Measurements from ENCODE around the gene CNRIP1.
"Not testable (repeated sequence)": the region's sequence is repeated elsewhere in the genome, so short reads cannot be mapped to it uniquely, and the experiment has no call there.

CNRIP1 gene

DNA sequence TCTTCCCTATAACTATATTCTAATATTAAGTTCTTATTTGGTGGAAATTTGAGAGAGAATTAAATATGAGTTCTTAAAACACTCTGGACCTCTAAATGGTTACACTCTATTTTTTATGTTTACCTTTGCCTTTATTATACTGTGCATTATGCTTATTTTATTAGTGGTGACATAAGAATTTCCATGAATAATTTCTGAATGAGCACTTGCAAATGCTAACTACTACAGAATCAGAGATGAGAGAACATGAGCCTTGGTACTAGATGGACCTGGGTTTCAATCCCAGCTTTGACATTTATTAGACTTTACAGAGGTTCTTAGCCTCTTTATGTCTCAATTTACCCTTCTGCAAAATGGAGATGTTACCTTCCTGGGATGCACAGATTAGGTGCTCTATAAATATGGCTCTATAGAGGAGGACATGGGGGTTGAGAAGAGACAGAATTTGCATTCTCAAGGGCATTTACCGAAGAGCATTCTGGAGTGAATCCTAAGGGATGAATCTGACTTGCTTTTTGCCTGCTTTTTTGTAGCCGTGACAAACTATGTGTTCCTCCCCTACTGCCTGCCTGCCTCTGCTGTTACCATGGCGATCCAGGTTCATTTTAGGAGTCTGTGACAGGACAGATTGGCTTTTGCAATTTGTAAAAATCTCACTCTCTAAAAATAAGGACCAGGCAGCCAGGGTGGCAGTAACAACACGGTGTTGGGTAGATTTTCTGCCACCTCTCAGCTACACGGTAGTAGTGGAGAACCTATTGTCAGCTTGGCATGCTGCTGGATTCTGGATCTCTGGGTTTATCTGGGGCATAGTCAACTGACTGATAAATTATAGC, 20.7 kb upstream of the CNRIP1 start:
- DNase-seq, result no peak

GRCh38 chr2:68336192-68336591, 16.4 kb upstream of the CNRIP1 start:
- DNase-seq, result no peak

DNA sequence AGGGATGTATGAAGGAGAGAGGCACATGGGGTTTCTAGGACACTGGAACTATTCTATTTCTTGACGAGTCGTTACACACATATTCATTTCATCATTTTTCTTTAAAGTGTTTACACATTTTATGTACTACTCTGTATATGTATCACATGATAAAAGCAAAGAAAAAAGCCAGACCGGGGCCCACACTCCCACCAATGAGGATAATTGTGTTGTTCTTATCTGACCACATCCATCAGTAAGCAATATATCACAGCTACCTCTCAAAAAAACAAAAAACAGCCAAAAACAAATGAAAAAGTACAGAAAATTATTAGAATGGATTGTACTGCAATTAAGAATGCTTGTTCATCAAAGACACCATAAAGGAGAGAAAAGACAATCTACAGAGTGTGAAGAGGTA, 14.2 kb upstream of the CNRIP1 start:
- no peak for DNase-seq

- DNase-seq, result no peak
Measured at GRCh38 chr2:68333009-68333408, 13.3 kb upstream of the CNRIP1 start.

GRCh38 chr2:68330691-68331090, 10.9 kb upstream of the CNRIP1 start:
- no peak for DNase-seq

GRCh38 chr2:68328901-68329300, 9.2 kb upstream of the CNRIP1 start:
- DNase-seq, result no peak

- no peak for DNase-seq
Measured at GRCh38 chr2:68325056-68325455, 5.3 kb upstream of the CNRIP1 start.

- peak; percentile 69 for DNase-seq
Measured at GRCh38 chr2:68320118-68320641, 431 bp upstream of the CNRIP1 start.

DNA sequence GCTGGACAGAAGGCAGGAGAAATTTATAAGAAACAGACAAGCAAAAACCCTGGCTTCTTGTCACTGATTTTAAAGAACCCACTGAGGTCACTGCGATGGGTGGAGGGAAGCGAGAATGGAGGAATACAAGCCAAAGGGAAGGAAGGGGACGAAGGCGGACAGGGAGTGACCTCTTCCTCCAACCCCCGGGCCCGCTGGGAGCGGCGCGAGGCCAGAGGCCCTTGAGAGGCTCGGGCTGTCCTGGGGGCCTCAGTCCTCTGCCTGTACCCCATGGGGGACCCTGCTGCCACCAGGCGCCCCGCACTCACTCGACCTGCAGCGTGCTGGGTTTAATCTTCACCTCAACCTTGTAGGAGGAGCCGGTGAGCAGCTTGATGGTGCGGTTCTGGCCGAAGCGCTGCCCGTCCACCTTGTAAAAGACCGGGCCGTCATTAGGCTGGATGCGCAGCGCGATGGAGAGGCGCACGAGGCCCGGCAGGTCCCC, 793 bp downstream of the CNRIP1 start:
- DNase-seq, result no peak

DNA sequence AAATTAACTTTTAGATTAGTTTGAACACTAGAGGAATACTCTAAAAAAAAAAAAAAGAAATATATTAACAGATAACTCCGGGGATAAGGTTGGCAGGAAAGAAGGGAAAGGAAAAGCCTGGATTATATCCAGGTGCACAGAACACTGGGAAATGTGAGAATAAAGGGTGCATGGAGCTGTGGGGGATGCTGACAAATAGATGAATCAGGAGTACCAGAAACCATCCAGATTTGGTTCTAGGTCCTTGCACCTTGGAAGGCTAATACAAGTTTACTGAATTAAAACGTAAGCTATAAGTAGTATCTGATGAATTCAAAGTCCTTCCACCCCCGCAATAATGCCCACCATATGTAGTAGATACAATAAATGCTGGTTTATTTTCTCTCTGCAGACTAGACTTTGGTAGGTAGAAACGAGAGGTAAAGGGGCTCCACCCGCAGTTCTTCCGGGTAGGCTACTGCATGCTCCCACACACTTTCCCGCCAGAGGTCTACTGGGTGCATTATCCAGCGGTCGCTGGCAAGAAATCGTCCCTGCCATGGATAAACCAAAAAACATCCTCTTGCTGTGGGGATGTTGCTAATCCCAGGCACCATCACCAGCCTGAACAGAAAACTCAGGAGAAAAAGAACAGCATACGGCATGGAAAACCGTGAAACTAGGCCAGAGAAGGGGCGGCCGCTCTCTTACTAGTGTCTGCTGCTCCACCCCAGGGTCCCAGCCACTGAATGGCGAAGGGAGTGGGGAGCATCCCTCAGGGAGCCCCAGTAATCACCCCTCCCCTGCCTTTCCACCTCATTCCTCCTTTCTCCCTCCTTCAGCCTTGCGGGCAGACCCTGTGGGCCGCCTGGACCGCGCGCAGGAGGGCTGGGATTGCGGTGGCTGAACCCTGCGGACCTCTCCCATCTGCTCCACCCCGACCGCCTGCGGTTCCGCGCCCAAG, 1.5 kb downstream of the CNRIP1 start:
- DNase-seq, result no peak

DNA sequence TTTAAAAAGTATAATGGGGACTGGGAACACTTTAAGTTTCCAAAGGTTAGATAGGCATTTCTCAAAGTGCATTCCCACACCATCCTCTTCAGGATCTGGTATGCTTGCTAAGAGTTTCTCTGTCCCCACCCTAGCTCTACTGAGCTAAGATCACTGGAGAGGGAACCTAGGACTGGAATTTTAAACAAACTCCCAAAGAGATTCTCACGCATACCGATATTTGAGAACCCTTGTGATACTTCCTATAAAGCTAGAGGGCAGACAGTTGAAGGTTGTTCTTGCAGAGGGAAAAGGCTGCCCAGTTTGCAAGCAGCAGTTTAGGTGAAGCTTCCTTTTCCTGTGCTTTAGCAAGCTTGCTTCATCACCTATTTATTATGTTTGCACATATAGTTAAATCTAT, 3.6 kb downstream of the CNRIP1 start:
- DNase-seq, result no peak

- no peak for DNase-seq
Measured at GRCh38 chr2:68311033-68311432, 8.7 kb downstream of the CNRIP1 start.

DNA sequence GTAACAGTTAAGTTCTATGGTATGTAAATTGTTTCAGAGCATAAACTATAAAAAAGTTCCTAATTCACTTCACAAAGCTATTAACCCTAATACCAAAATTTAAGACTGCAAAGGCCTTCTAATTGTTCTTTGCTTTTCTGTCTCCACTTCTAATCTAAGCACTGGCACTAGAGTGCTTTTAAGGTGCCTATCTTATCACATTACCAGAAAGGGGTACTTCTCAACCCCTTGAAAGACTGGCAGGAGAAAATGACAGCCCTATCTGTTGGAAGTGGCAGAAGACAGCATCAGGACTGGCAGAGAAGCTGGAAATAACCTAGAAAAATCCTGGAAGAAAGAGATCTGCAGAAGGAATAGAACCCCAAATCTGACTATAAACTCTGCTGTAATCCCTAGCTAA, 10.3 kb downstream of the CNRIP1 start:
- no peak for DNase-seq

DNA sequence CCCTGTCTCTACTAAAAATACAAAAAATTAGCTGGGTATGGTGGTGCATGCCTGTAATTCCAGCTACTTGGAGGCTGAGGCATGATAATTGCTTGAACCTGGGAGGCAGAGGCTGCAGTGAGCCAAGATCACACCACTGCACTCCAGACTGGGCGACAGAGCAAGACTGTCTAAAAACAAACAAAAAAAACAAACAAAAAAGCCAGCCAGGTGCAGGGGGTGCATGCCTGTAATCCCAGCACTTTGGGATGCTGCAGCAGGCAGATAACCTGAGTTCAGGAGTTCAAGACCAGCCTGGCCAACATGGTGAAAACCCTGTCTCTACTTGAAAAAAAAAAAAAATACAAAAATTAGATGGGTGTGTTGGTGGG, 15.9 kb downstream of the CNRIP1 start:
- not testable (repeated sequence) for DNase-seq

DNA sequence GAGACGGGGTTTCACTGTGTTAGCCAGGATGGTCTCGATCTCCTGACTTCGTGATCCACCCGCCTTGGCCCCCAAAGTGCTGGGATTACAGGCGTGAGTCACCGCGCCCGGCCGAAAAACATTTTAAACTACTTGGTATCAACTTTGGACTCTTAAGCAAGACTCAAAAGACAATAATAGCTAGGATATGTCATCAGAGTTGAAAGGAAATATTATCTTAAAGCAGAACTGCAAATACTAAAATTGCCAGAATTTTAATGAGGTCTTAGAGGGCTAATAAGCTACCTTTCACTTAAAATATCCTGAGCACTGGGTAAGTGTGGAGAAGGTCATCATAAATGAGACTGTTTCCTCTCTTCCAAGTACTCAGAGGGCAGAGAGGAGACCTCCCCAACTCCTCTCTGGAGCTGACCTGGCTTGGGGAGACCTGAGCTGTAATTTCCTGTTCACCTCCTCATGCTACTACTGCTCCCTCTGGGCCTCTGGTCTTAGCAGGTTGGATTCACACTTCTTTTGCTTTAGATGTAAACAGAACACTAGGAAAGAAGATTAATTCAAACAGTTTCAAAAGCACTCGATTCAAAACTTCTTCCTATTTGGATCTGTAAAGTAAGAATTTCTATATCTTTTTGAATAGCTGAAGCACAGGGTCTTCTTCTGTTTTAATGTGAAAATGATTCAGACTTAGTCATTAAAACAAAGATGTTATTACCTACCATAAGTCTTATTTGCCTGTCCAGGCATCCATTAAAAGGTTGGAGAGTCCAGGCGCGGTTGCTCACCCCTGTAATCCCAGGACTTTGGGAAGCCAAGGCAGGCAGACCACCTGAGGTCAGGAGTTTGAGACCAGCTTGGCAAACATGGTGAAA, 16.5 kb downstream of the CNRIP1 start:
- DNase-seq, result no peak

- no peak for DNase-seq
Measured at GRCh38 chr2:68302281-68302875, 17.4 kb downstream of the CNRIP1 start.

DNA sequence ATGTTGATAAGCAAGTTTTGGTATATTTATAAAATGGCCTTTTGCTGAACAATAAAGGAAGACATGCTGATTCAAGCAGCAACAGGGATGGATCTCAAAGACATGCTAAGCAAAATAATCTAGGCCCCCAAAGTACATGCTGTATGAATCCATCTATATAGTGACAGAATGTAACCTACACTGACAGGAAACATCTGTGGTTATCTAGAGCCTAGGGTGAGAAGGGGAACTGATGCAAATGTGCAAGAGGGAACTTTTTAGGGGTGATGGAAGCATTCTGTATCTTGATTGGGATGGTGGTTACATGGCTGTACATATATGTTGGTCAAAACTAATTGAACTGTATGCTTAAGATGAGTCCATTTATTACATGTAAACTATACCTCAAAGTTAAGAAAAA, 24.2 kb downstream of the CNRIP1 start:
- DNase-seq, result no peak

- DNase-seq, result no peak
Measured at GRCh38 chr2:68294913-68295312, 24.8 kb downstream of the CNRIP1 start.

- DNase-seq, result no peak
Measured at GRCh38 chr2:68294187-68294586, 25.6 kb downstream of the CNRIP1 start.

- no peak for DNase-seq
Measured at GRCh38 chr2:68293755-68294154, 26.0 kb downstream of the CNRIP1 start.

GRCh38 chr2:68293024-68293423, 26.7 kb downstream of the CNRIP1 start:
- DNase-seq, result no peak

DNA sequence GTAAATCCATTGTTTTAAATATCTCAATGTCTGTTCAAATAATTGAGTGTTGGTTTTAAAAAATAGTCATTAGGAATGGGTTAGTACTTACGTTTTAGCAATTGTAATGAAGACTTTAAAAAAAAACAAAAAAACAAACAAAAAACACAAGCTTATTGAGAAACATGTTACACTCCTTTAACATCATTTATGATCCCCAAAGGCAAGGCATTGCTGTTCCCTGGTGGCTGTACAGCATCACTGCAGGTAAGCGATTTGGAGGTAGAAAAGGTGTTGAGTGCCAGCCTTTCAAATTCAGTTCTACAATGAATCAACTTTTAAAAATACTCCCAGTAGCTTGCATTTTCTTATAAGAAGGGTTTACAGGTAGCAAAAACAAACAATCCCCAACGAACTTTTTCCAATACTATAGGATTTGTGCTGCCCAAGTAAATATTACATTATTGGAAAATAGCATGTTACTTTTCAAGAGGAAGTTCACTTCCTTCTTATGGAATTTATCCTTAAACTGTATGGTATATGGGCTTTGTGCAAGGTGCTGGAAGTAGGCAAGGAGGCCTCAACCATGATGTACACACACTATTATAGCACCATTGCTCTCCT, 27.5 kb downstream of the CNRIP1 start:
- peak; percentile 48 for DNase-seq
